Activated naive CD4-positive, alpha-beta T cell treated with anti-CD3 and anti-CD28 coated beads, Interleukin-2, amount 50 U/mL, for 24 hours (primary cell): ENCODE data around the gene SBF2.
"Not testable (repeated sequence)": the region's sequence is repeated elsewhere in the genome, so short reads cannot be mapped to it uniquely, and the experiment has no call there.

ENCODE experiments used
- H3K27ac Mint-ChIP-seq: one replicate; pipeline ENCODE4 v1.8.0; 2021; ENCODE audit warnings: mild to moderate bottlenecking, mixed read lengths
- H3K27me3 Mint-ChIP-seq: one replicate; pipeline ENCODE4 v1.8.0; 2021; ENCODE audit warnings: mixed read lengths
- H3K36me3 Mint-ChIP-seq: one replicate; pipeline ENCODE4 v1.8.0; 2021; ENCODE audit warnings: mixed read lengths
- H3K4me1 Mint-ChIP-seq: one replicate; pipeline ENCODE4 v1.8.0; 2021; ENCODE audit warnings: mixed read lengths
- H3K4me3 Mint-ChIP-seq: one replicate; pipeline ENCODE4 v1.8.0; 2021; ENCODE audit warnings: mild to moderate bottlenecking, mixed read lengths
- H3K9me3 Mint-ChIP-seq: one replicate; pipeline ENCODE4 v1.8.0; 2021; ENCODE audit warnings: mixed read lengths

Gene SBF2

GRCh38 chr11:10144954-10145353 lies 149.1 kb downstream of the SBF2 start:
- H3K4me1 Mint-ChIP-seq = no peaks in the 10 kb centered on the region
- no peak overlapping the region for H3K27ac Mint-ChIP-seq
- peaks cover 3% of the 10 kb centered on the region for H3K36me3 Mint-ChIP-seq
- H3K27me3 Mint-ChIP-seq = no peaks in the 10 kb centered on the region
- no peak overlapping the region for H3K4me3 Mint-ChIP-seq
- H3K9me3 Mint-ChIP-seq = peaks cover 3% of the 10 kb centered on the region

GRCh38 chr11:10139656-10140055 lies 154.4 kb downstream of the SBF2 start:
- peaks cover 11% of the 10 kb centered on the region for H3K36me3 Mint-ChIP-seq
- no peak overlapping the region for H3K27ac Mint-ChIP-seq
- H3K27me3 Mint-ChIP-seq = no peaks in the 10 kb centered on the region
- H3K4me1 Mint-ChIP-seq = no peaks in the 10 kb centered on the region
- no peak overlapping the region for H3K4me3 Mint-ChIP-seq
- H3K9me3 Mint-ChIP-seq = peaks cover 13% of the 10 kb centered on the region

DNA sequence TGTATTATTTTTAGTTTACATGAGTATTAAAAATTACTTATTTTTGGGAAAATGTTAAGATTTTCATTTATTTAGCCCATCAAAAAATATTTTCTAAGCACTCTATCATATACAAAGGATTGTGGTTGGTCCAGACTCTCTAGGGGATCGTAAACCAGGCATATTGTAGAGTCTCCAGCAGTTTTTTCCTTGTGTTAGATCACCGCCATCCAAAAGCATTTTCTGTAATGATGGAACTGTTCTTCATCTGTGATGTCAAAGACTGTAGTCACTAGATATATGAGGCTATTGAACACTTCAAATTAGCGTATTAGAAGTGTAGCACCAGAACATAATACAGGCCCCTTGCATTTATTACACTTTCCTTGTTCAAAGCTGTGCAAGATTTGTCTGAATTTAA lies 154.9 kb downstream of the SBF2 start:
- H3K4me1 Mint-ChIP-seq = no peaks in the 10 kb centered on the region
- H3K36me3 Mint-ChIP-seq = peaks cover 11% of the 10 kb centered on the region
- H3K27ac Mint-ChIP-seq = no peak overlapping the region
- no peaks in the 10 kb centered on the region for H3K27me3 Mint-ChIP-seq
- H3K4me3 Mint-ChIP-seq = no peak overlapping the region
- H3K9me3 Mint-ChIP-seq = peaks cover 13% of the 10 kb centered on the region

DNA sequence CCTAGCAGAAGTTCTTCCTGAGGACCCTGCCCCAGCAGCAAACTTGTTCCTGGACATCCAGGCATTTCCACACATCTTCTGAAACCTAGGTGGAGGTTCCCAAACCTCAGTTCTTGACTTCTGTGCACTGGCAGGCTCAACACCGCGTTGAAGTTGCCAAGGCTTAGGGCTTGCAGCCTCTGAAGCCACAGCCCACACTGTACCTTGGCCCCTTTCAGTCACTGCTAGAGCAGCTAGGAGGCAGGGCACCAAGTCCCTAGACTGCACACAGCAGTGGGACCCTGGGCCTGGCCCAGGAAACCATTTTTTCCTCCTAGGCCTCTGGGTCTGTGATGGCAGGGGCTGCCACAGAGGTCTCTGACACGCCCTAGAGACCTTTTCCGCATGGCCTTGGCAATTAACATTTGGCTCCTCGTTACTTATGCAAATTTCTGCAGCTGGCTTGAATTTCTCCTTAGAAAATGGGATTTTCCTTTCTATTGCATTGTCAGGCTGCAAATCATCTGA lies 159.0 kb downstream of the SBF2 start:
- no peak overlapping the region for H3K4me3 Mint-ChIP-seq
- H3K4me1 Mint-ChIP-seq = no peaks in the 10 kb centered on the region
- H3K27ac Mint-ChIP-seq = no peak overlapping the region
- no peaks in the 10 kb centered on the region for H3K27me3 Mint-ChIP-seq
- H3K36me3 Mint-ChIP-seq = peaks cover 14% of the 10 kb centered on the region
- peaks cover 13% of the 10 kb centered on the region for H3K9me3 Mint-ChIP-seq

DNA sequence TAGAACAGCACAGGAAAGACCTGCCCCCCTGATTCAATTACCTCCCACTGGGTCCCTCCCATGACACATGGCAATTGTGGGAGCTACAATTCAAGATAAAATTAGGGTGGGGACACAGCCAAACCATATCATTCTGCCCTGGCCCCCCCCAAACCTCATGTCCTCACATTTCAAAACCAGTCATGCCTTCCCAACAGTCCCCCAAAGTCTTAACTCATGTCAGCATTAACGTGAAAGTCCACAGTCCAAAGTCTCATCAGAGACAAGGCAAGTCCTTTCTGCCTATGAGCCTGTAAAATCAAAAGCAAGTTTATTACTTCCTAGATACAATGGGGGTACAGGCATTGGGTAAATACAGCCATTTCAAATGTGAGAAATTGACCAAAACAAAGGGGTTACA lies 159.8 kb downstream of the SBF2 start:
- H3K36me3 Mint-ChIP-seq = peaks cover 14% of the 10 kb centered on the region
- H3K4me3 Mint-ChIP-seq, H3K27me3 Mint-ChIP-seq, H3K27ac Mint-ChIP-seq, H3K4me1 Mint-ChIP-seq: not testable (repeated sequence)
- peaks cover 13% of the 10 kb centered on the region for H3K9me3 Mint-ChIP-seq

- H3K4me1 Mint-ChIP-seq, H3K9me3 Mint-ChIP-seq, H3K27ac Mint-ChIP-seq, H3K36me3 Mint-ChIP-seq, H3K27me3 Mint-ChIP-seq, H3K4me3 Mint-ChIP-seq: not testable (repeated sequence)
Observed at GRCh38 chr11:10133251-10133650, 160.8 kb downstream of the SBF2 start.

- H3K27ac Mint-ChIP-seq = no peak overlapping the region
- H3K9me3 Mint-ChIP-seq = peaks cover 6% of the 10 kb centered on the region
Observed at GRCh38 chr11:10130875-10131274, 163.1 kb downstream of the SBF2 start.

DNA sequence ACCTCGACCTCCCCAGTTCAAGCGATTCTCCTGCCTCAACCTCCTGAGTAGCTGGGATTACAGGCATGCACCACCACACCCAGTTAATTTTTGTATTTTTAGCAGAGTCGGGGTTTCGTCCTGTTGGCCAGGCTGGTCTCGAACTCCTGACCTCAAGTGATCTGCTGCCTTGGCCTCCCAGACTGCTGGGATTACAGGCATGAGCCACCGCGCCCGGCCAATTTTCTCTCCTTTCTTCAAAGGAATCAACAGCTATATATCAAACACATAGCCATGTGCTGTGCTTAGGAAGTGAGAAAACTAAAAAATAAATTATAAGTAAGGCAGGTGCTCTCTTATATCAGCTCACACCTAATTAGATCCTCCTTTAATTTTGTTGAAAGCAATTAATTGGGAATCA lies 164.8 kb downstream of the SBF2 start:
- H3K27ac Mint-ChIP-seq, H3K27me3 Mint-ChIP-seq, H3K4me1 Mint-ChIP-seq, H3K36me3 Mint-ChIP-seq, H3K4me3 Mint-ChIP-seq, H3K9me3 Mint-ChIP-seq: not testable (repeated sequence)

More at GRCh38 chr11:10130875-10131274, 163.1 kb downstream of the SBF2 start:
- H3K4me3 Mint-ChIP-seq = no peak overlapping the region
- peaks cover 6% of the 10 kb centered on the region for H3K36me3 Mint-ChIP-seq
- H3K4me1 Mint-ChIP-seq = peaks cover 3% of the 10 kb centered on the region
- no peaks in the 10 kb centered on the region for H3K27me3 Mint-ChIP-seq

- Mint-ChIP-seq H3K4me3 (no peak overlapping the region), H3K9me3 (no peaks in the 10 kb centered on the region), H3K36me3 (no peaks in the 10 kb centered on the region), H3K27me3 (no peaks in the 10 kb centered on the region), H3K4me1 (peaks cover 3% of the 10 kb centered on the region), H3K27ac (no peak overlapping the region)
Observed at GRCh38 chr11:10125522-10126133, 168.4 kb downstream of the SBF2 start.

DNA sequence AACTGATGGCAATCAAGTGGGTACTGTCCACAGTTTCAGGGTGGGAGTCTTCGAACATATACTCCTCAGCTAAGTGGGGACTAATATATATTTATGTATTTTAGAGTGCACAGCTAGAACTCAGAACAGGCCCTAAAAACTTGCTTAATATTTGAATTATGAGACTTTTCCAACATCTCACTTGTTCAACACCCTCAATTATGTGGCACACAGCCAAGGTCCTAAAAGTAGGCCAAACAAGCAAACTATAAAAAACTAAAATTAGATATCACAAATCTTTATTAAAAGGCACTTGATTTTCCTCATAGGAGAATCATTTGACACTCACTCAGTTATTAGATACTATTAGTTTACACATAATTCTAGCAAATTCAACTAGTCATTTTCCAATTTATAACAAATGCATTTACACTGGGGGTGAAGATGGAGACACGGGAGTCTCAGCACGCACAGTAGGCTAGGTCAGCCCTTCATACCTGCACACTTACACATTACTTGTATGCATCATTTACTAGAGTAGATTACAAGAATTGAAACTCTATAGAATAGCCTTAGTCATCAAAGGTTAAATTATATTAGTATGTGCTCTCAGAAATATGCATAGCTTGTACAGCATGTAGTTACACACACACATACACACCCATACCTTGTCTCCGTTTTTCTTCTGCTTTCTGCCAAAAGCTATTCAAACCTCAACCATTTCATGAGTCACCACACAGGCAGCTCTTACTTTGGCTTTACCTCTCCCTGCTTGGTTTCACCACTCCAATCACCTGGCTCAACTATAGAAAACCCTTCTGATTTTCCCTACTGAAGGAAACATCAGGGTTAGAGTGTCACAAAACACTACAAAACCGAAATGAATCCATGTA lies 171.5 kb downstream of the SBF2 start:
- H3K27ac Mint-ChIP-seq = no peak overlapping the region

GRCh38 chr11:10118865-10119264 lies 175.2 kb downstream of the SBF2 start:
- Mint-ChIP-seq H3K27me3 (no peaks in the 10 kb centered on the region), H3K4me1 (no peaks in the 10 kb centered on the region), H3K9me3 (peaks cover 5% of the 10 kb centered on the region), H3K36me3 (peaks cover 8% of the 10 kb centered on the region), H3K27ac (no peak overlapping the region), H3K4me3 (no peak overlapping the region)

More for the DNA sequence above, 171.5 kb downstream of the SBF2 start:
- Mint-ChIP-seq H3K27me3 (no peaks in the 10 kb centered on the region), H3K4me3 (no peak overlapping the region), H3K9me3 (no peaks in the 10 kb centered on the region), H3K36me3 (peaks cover 2% of the 10 kb centered on the region), H3K4me1 (peaks cover 3% of the 10 kb centered on the region)

DNA sequence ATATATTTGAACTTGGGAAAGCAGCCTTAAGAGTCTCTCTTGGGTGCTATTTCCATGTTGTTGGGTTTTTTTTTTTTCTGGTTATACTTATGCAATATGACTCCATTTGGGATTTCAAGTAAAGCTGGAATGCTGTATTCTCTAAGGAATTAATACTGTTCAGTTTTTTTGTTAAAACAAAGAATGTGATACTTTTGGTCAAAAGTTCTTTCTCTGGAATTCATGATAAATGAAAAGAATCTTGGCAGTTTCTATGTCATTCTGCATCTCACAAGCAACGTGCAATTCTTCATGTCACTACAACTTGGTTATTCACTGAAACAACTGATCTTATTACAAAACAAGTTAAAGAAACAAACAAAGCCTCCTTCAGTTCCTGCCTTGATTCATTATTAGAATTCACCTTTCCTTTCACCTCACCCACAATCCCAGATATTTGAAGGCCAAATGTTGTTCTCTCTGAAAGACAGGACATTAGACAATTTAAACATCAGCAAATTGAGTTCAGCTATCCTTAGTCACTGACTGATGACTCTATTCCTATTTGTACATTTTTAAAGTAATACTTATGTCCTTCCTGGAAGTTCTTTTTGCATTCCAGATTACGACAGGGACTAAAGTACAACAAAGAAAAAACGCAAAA lies 176.2 kb downstream of the SBF2 start:
- H3K9me3 Mint-ChIP-seq = peaks cover 5% of the 10 kb centered on the region
- no peak overlapping the region for H3K4me3 Mint-ChIP-seq
- H3K27me3 Mint-ChIP-seq = no peaks in the 10 kb centered on the region
- H3K4me1 Mint-ChIP-seq = no peaks in the 10 kb centered on the region
- H3K36me3 Mint-ChIP-seq = peaks cover 8% of the 10 kb centered on the region
- no peak overlapping the region for H3K27ac Mint-ChIP-seq

- Mint-ChIP-seq H3K4me1 (no peaks in the 10 kb centered on the region), H3K27ac (no peak overlapping the region), H3K9me3 (peaks cover 5% of the 10 kb centered on the region), H3K27me3 (no peaks in the 10 kb centered on the region), H3K4me3 (no peak overlapping the region), H3K36me3 (peaks cover 10% of the 10 kb centered on the region)
Observed at GRCh38 chr11:10116588-10116987, 177.4 kb downstream of the SBF2 start.

- H3K36me3 Mint-ChIP-seq = peaks cover 10% of the 10 kb centered on the region
- no peak overlapping the region for H3K4me3 Mint-ChIP-seq
- H3K4me1 Mint-ChIP-seq = no peaks in the 10 kb centered on the region
- no peak overlapping the region for H3K27ac Mint-ChIP-seq
- H3K27me3 Mint-ChIP-seq = no peaks in the 10 kb centered on the region
- H3K9me3 Mint-ChIP-seq = peaks cover 5% of the 10 kb centered on the region
Observed at GRCh38 chr11:10114593-10115404, 179.2 kb downstream of the SBF2 start.

DNA sequence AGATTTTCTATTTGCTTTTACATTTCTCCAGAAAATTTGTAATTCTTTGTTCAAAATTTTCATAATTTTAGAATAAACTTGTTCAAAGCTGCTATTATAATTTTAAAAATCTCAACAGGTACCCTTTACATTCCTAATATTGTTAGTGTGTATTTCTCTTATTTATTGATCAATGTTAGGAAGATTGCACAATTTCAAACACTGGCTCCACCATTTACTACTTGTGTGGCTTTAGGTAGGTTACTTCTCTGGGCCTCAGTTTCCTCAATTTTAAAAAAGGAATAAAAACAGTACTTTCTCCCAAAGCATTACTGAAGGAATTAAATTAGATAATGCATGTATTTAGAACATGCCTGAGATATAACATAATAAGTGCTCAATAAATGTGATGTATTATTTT lies 180.2 kb downstream of the SBF2 start:
- H3K27me3 Mint-ChIP-seq = no peaks in the 10 kb centered on the region
- no peak overlapping the region for H3K4me3 Mint-ChIP-seq
- H3K4me1 Mint-ChIP-seq = no peaks in the 10 kb centered on the region
- H3K36me3 Mint-ChIP-seq = peaks cover 10% of the 10 kb centered on the region
- H3K9me3 Mint-ChIP-seq = peaks cover 5% of the 10 kb centered on the region
- H3K27ac Mint-ChIP-seq = no peak overlapping the region
